IPS-18c (cell line): ENCODE measurements around the gene SHB.
"Not testable (repeated sequence)": the region's sequence is repeated elsewhere in the genome, so short reads cannot be mapped to it uniquely, and the experiment has no call there.

Source experiments
- H3K4me3 ChIP-seq: 2 replicates; pipeline ENCODE4 v1.7.0; 2013; ENCODE audit warnings: low read depth, mild to moderate bottlenecking, low read length, moderate library complexity; ENCODE audit not compliant: insufficient read depth
- H3K9me3 ChIP-seq: one replicate; pipeline ENCODE4 v1.6.1; 2013; ENCODE audit warnings: mild to moderate bottlenecking, low read length, moderate library complexity; ENCODE audit not compliant: control insufficient read depth, insufficient read depth

Gene SHB

DNA sequence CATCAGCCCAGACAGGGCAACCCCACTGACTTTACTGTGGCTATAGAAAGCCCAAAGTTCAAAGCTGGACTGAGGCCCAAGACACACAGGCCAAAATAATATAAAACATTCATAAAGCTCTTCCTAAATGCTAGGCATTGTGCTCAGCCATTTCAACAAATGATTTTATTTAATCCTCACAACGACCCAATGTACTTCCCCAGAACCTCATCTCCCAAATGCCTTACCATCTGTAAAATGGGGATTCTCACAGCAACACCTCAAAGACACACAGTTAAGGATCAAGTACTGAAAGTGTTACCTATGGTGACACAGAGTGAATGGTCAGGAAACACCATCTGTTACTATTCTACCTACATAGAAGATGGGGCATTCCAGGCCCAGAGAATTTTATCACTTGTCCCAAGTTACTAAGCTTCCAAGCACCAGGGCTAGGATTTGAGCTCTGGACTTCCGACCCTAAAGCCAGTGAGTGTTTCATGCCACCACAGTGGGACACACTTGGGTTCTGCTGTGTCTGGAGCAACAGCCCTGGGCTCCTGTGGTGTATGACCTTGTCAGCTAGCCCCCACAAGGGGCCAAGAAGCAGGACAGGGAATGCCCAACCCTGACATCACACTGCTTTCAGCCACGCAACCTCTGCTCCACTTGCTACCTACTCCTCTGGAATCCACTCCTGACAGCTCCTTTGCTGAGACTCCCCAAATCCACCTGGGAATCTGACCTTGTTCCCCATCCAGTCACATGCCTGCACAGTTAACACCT, 15.1 kb downstream of the SHB start:
- no peak overlapping the region for H3K4me3 ChIP-seq
- no peaks in the 10 kb centered on the region for H3K9me3 ChIP-seq

- Histone ChIP-seq H3K9me3 (no peaks in the 10 kb centered on the region), H3K4me3 (no peak overlapping the region)
These were observed 17.1 kb downstream of the SHB start for GRCh38 chr9:38051780-38052546.

GRCh38 chr9:38048316-38048969, 20.6 kb downstream of the SHB start:
- no peaks in the 10 kb centered on the region for H3K9me3 ChIP-seq
- H3K4me3 ChIP-seq = no peak overlapping the region

- H3K9me3 ChIP-seq = no peaks in the 10 kb centered on the region
- no peak overlapping the region for H3K4me3 ChIP-seq
These were observed 21.5 kb downstream of the SHB start for GRCh38 chr9:38047301-38048251.

DNA sequence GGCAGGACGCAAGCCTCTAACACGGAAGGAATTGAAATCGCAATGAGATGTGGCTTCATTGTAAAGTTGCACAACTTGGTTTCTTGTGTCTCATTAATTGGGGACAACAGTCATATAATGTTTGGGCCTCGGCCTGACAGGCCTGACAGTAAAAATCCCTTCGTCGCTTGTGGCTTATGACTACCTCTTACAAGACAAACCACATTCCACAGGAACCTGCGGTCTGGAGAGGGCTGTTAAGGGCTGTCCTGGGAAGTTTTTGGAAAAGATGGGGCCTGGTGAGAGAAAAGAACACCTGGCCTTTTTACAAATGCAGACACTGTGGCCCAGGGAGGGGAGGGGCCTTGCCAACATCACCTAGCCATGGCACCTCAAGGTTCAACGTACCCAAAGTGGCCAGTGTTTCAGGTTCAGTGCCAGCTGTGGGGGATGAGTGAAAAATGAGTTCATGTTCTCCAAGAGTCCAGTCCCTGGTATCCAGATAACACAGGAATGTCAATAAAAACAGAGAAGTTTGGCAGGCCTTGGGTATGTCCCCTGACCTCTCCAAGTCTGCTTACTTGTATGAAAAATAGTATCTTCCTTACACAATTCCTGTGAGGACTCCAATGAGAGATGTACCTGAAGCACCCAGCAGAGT, 22.2 kb downstream of the SHB start:
- Histone ChIP-seq H3K9me3 (no peaks in the 10 kb centered on the region), H3K4me3 (no peak overlapping the region)

- H3K9me3 ChIP-seq, H3K4me3 ChIP-seq: not testable (repeated sequence)
These were observed 23.1 kb downstream of the SHB start for GRCh38 chr9:38045939-38046338.

DNA sequence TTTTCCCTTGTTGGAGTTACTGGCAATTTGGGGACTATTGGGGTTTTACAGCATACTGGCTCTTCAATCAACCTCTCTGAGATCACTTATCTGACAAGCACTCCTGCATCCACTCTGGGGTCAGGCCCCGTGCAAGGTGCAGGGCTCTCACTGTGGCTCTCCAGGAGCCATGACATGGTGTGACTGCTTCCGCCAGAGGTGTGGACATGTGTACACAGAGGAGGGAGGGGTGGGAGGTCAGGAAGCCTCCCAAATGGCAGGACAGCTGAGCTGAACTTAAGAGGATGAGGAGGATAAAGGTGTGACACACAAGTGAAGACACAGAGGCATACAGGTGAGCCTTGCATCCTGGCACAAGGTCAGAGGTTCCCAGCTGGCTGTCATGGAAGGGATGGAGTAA, 24.3 kb downstream of the SHB start:
- Histone ChIP-seq H3K9me3 (no peaks in the 10 kb centered on the region), H3K4me3 (no peak overlapping the region)

- Histone ChIP-seq H3K9me3 (no peaks in the 10 kb centered on the region), H3K4me3 (no peak overlapping the region)
These were observed 24.9 kb downstream of the SHB start for GRCh38 chr9:38043931-38044623.

GRCh38 chr9:38042626-38043357, 26.2 kb downstream of the SHB start:
- H3K4me3 ChIP-seq = no peak overlapping the region

DNA sequence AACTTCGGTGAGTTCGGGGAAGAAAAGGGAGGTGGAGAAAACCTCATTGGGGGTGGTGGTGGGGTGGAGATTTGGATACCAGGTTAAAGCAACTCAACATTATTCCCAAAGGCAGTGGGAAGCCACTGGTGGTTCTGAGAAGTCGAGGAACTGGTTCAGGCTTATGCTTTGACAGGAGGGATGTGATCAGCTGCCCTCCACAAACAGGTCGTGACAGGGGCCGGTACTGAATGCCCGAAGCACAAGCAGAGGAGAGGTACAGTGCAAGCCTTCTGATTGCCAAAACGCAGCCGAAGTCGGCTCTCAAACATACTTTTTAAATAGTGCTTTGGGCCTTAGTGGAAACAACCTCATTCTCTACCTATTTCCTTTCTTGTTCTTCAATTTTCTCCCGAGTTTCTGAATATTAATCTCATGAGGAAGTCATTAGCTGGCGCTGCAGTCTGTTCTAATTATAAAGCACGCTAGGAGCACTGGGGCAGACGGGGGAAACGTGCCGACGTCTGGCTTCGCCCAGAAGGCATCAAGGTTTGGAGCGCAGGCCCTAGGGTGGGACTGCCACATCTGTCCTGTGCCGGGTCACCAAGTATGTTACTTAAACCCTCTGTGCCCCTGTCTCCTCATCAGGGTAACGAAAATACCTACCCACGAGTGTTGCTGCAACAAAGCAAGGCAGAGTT, 27.3 kb downstream of the SHB start:
- H3K9me3 ChIP-seq = no peaks in the 10 kb centered on the region
- no peak overlapping the region for H3K4me3 ChIP-seq

More at GRCh38 chr9:38042626-38043357, 26.2 kb downstream of the SHB start:
- H3K9me3 ChIP-seq = no peaks in the 10 kb centered on the region

DNA sequence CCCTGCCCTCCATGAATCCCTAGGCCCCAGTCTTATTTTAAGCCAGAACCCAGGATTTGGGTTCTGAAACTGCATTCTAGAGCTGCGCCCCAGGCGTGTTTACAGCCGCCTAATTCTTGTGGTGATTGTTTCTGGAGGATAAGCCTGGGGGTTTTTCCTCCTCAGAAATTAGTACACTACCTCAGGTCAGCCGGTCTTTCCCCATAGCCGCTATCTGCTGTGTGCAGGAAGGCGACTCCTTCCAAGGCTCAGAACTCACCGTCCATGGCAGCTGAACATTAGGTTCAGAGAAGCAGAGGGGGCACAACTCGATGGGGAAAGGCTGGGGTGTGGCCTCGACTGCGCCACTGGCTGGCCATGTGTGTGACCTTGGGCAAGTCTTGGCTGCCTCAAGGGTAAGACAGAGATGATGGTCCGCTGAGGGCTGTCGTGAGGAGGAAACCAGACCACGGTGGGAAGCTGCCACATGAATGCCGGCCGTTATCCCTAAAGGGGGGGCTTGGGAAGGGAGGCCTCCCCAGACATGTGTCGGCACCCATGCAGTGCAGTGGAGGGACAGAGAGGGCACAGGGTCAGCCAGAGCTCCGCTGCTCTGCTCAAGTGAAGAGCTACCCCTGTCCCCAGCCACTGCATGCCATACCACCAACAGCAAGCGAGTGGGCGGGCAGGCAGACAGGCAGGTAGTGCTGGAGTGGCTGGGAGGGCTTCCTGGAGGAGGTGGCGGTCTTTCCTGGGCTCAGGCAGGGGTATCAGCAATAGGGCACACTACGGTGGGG, 28.9 kb downstream of the SHB start:
- Histone ChIP-seq H3K4me3 (no peak overlapping the region), H3K9me3 (no peaks in the 10 kb centered on the region)

DNA sequence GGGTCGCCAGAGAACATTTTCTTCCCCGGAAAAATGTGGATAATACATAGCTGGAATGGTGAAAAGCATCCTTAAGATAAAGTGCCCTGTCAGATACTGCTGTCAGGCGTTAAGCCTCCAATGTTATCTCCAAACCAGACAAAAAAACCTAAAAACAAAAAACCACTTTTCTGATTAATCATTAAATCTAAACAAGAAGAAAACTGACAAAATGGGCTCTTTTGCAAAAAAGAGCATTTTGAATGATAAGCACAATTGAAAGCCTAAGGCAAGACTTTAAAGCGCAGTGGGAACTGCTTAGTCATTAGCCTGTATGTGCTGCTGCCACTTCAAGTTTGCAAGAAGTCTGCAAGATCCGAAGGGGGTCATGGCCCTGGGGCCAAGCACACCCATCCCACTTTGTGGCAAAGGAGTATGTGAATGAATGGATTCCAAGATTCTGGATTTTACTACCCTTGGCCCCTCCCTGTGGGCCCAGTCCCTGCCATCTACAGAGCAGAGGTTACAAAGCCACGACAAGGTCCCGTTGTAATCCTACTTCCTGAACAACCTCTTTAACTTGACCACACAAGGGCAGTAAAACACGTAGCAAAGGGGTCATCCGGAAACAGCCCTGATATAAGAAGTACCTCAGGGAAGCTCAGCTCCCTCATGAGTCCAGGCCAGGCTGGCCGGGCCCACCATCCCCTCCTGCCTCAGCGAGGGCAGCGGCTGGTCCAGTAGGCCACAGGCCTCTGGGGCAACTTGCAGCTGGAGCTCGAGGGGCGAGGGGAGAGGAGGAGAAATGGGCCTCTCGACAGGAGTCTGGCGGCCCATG, 29.7 kb downstream of the SHB start:
- no peak overlapping the region for H3K4me3 ChIP-seq
- no peaks in the 10 kb centered on the region for H3K9me3 ChIP-seq

GRCh38 chr9:38038307-38039089, 30.5 kb downstream of the SHB start:
- Histone ChIP-seq H3K9me3 (no peaks in the 10 kb centered on the region), H3K4me3 (no peak overlapping the region)
